Kidney (tissue), 14 donors: ENCODE data around the gene GPX4. TPM values are rescaled to one million over a fixed set of nuclear protein-coding genes. Genes with fewer than 3 reads are reported as not detected.

ENCODE experiments used
- DNase-seq, 5 donors: peaks; one replicate each; pipeline ENCODE4 v3.0.0-alpha.2; 2013 to 2020
- FAIRE-seq: peaks from 2 replicates; lab custom pipeline; 2012; peaks lifted over from hg19 to GRCh38; lab: Jason Lieb, UNC
- H3K27ac ChIP-seq, 2 donors: one replicate each; pipeline ENCODE4 v1.7.0; 2013; ENCODE audit warnings: low read depth in 2 of 2, low read length in 2 of 2, inconsistent platforms in 1 of 2
- H3K27me3 ChIP-seq: one replicate; pipeline ENCODE4 v1.7.1; 2013; ENCODE audit warnings: low read length, inconsistent platforms; ENCODE audit not compliant: control insufficient read depth, insufficient read depth
- H3K36me3 ChIP-seq, 3 donors: one replicate each; pipeline versions ENCODE4 v1.7.0 to v1.7.1; 2013; ENCODE audit warnings: low read length in 3 of 3, control low read depth in 1 of 3, inconsistent platforms in 1 of 3; ENCODE audit not compliant: insufficient read depth in 3 of 3, control insufficient read depth in 2 of 3
- H3K4me1 ChIP-seq, 3 donors: one replicate each; pipeline versions ENCODE4 v1.7.0 to v1.7.1; 2013; ENCODE audit warnings: low read length in 3 of 3, inconsistent platforms in 1 of 3, low read depth in 1 of 3; ENCODE audit not compliant: control insufficient read depth in 2 of 3, insufficient read depth in 2 of 3
- H3K4me3 ChIP-seq, 3 donors: one replicate each; pipeline versions ENCODE4 v1.7.0 to v1.8.1; 2013; ENCODE audit warnings: low read length in 3 of 3, control low read depth in 1 of 3, inconsistent platforms in 1 of 3
- H3K9ac ChIP-seq, 3 donors: one replicate each; pipeline versions ENCODE4 v1.7.0 to v1.7.1; 2013; ENCODE audit warnings: low read length in 3 of 3, control low read depth in 1 of 3, inconsistent platforms in 1 of 3
- H3K9me3 ChIP-seq, 3 donors: one replicate each; pipeline versions ENCODE4 v1.7.0 to v1.7.1; 2013; ENCODE audit warnings: low read length in 3 of 3, control low read depth in 1 of 3, inconsistent platforms in 1 of 3; ENCODE audit not compliant: control insufficient read depth in 2 of 3, insufficient read depth in 1 of 3
- CTCF ChIP-seq: IDR thresholded peaks from 3 replicates; pipeline ENCODE4 v1.5.1; 2012; ENCODE audit warnings: mild to moderate bottlenecking, moderate library complexity, borderline replicate concordance; ENCODE audit not compliant: insufficient read depth; ENCODE audit errors: extremely low read depth
- intact Hi-C: fragments of 100-400 bp; cut with DNase I; formaldehyde crosslinking; loops from one replicate; pipeline ENCODE4 v1.11.1; 2022
- polyA plus RNA-seq: library from polyadenylated mRNA; stranded (reverse); fragments of 350-450 nt; fragmentation: Illumina TruSeq; extraction: RNeasy Lipid Tissue Mini Kit (QIAGEN cat#74804); gene quantifications from one replicate; pipeline ENCODE4 v1.2.3, GENCODE V29; 2014; ENCODE audit warnings: low read depth, low replicate concordance; ENCODE audit not compliant: insufficient read depth
- total RNA-seq: library from RNA; stranded (reverse); fragmentation: NEBNext Ultra II Directional; extraction: Animal tissue kit (Norgen Biotek cat#: 25700); gene quantifications from one replicate; pipeline ENCODE4 v1.2.1, GENCODE V29; 2021
- donor health status: control.
- donor health status: control.
- donor health status: control.
- donor health status: control.
- donor health status: control.
- donor health status: DM: yes; HTN: yes; CAD: no.
- donor health status: Normal renal cell carcinoma (clear cell type).

Gene GPX4
- total and polyA plus RNA-seq, 2 donors from 2014 or later = 268 to 966 TPM

GRCh38 chr19:1069009-1069779 is 34.6 kb upstream of the GPX4 start:
- Histone ChIP-seq H3K9me3 (no peaks in the 10 kb centered on the region), H3K4me3 (no peak overlapping the region), H3K9ac (no peak overlapping the region), H3K36me3 (no peaks in the 10 kb centered on the region), H3K27me3 (peaks cover 20% of the 10 kb centered on the region), H3K27ac (peak overlapping the region in 1 of 2 donors; percentile 72), H3K4me1 (peaks cover 0 to 19% (median 4%) of the 10 kb centered on the region in 3 donors)
- TF ChIP-seq CTCF = no peak
- DNase-seq (peak in 1 of 5 donors; percentile 88), FAIRE-seq (no peak)
- intact Hi-C loops = no loop called here

- DNase-seq (no peak), FAIRE-seq (no peak)
- Histone ChIP-seq H3K27ac (no peak overlapping the region), H3K9me3 (no peaks in the 10 kb centered on the region), H3K4me3 (no peak overlapping the region), H3K4me1 (peaks cover 0 to 11% (median 0%) of the 10 kb centered on the region in 3 donors), H3K27me3 (peaks cover 20% of the 10 kb centered on the region), H3K9ac (no peak overlapping the region), H3K36me3 (no peaks in the 10 kb centered on the region)
- no peak for TF ChIP-seq CTCF
- intact Hi-C loops = no loop called here
Measured at GRCh38 chr19:1070576-1070930, 33.2 kb upstream of the GPX4 start.

GRCh38 chr19:1070931-1071791 is 32.6 kb upstream of the GPX4 start:
- Histone ChIP-seq H3K27me3 (peaks cover 20% of the 10 kb centered on the region), H3K4me3 (no peak overlapping the region), H3K9ac (no peak overlapping the region), H3K36me3 (no peaks in the 10 kb centered on the region), H3K4me1 (peaks cover 0 to 11% (median 0%) of the 10 kb centered on the region in 3 donors), H3K27ac (no peak overlapping the region), H3K9me3 (no peaks in the 10 kb centered on the region)
- intact Hi-C loops = no loop called here
- no peak for TF ChIP-seq CTCF
- no peak for FAIRE-seq
- peak in 2 of 5 donors; percentile 45 to 70 for DNase-seq
